Measurements from ENCODE around the gene PLXNA4. TPM values are rescaled to one million over a fixed set of nuclear protein-coding genes. Genes with fewer than 3 reads are reported as not detected.

The PLXNA4 gene
- total and polyA plus RNA-seq, 9 of the 15 experiments (the other 6 are each of a cell fraction or from before 2014, with no cell fraction given) = under 0.01 to 0.09 TPM; not detected in 7

DNA sequence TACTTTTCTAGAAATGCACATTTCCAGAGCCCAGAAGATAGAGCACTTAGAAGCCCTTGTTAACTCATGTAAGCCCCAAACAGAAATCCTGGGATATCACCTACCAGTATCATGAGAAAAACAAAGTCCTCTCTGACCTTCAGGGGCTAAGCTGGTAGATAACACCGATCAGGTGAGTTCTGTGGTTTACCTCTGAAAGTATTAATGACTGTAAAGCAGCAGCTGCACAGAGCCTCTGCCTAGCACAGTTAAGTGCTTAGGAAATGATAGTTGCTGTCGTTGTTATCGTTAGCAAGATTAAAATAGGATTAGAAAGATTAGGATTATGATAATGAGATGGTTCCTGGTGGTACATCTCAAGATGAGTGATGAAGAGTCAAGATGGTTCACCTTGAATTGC is 64.9 kb downstream of the PLXNA4 start:
- Histone ChIP-seq H3K9me3 (replicated peaks; ENCODE audit: control insufficient read depth, insufficient read depth, low read depth, low read length) (no peaks in the 10 kb centered on the region), H3K4me3 (no peak overlapping the region), H4K20me1 (replicated peaks; ENCODE audit: control insufficient read depth, insufficient read depth, low read length) (no peaks in the 10 kb centered on the region; the same call in 1 of the 2 replicates), H3K27ac (ENCODE audit: extremely low read depth, low read depth, low read length) (no peak overlapping the region), H3K27me3 (ENCODE audit: control insufficient read depth in 2 of 2, insufficient read depth in 2 of 2, low read length in 2 of 2) (peaks cover 24 to 46% of the 10 kb centered on the region in 2 experiments), H3K36me3 (ENCODE audit: control insufficient read depth, insufficient read depth, low read length) (no peaks in the 10 kb centered on the region), H3K9ac (ENCODE audit: insufficient read depth in 1 of 2, low read depth in 2 of 2, low read length in 2 of 2) (no peak overlapping the region), H3K79me2 (ENCODE audit: control insufficient read depth, insufficient read depth, low read length) (no peaks in the 10 kb centered on the region), H2AFZ (ENCODE audit: low read depth, low read length) (no peak overlapping the region), H3K9me1 (ENCODE audit: control insufficient read depth, insufficient read depth, low read length) (no peaks in the 10 kb centered on the region), H3K4me2 (ENCODE audit: insufficient read depth, low read length) (no peak overlapping the region), H3K4me1 (replicated peaks in 1 of 2; ENCODE audit: control insufficient read depth in 2 of 2, insufficient read depth in 2 of 2, low read length in 2 of 2) (no peaks in the 10 kb centered on the region)
- no peak for DNase-seq (ENCODE audit: extremely low read depth in 1 of 4, low spot score in 3 of 4)
- no peak for FAIRE-seq
- no peak for TF ChIP-seq MTA1 (IDR thresholded peaks at IDR 0.05; ENCODE audit: borderline replicate concordance)
- TF ChIP-seq, protein P1, sequence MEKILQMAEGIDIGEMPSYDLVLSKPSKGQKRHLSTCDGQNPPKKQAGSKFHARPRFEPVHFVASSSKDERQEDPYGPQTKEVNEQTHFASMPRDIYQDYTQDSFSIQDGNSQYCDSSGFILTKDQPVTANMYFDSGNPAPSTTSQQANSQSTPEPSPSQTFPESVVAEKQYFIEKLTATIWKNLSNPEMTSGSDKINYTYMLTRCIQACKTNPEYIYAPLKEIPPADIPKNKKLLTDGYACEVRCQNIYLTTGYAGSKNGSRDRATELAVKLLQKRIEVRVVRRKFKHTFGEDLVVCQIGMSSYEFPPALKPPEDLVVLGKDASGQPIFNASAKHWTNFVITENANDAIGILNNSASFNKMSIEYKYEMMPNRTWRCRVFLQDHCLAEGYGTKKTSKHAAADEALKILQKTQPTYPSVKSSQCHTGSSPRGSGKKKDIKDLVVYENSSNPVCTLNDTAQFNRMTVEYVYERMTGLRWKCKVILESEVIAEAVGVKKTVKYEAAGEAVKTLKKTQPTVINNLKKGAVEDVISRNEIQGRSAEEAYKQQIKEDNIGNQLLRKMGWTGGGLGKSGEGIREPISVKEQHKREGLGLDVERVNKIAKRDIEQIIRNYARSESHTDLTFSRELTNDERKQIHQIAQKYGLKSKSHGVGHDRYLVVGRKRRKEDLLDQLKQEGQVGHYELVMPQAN (IDR thresholded peaks at IDR 0.05; ENCODE audit: borderline replicate concordance) = no peak
- TF ChIP-seq, protein P2, sequence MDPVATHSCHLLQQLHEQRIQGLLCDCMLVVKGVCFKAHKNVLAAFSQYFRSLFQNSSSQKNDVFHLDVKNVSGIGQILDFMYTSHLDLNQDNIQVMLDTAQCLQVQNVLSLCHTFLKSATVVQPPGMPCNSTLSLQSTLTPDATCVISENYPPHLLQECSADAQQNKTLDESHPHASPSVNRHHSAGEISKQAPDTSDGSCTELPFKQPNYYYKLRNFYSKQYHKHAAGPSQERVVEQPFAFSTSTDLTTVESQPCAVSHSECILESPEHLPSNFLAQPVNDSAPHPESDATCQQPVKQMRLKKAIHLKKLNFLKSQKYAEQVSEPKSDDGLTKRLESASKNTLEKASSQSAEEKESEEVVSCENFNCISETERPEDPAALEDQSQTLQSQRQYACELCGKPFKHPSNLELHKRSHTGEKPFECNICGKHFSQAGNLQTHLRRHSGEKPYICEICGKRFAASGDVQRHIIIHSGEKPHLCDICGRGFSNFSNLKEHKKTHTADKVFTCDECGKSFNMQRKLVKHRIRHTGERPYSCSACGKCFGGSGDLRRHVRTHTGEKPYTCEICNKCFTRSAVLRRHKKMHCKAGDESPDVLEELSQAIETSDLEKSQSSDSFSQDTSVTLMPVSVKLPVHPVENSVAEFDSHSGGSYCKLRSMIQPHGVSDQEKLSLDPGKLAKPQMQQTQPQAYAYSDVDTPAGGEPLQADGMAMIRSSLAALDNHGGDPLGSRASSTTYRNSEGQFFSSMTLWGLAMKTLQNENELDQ (CRISPR knock-in tag; IDR thresholded peaks at IDR 0.05; ENCODE audit: borderline replicate concordance) = no peak
- no peak for TF ChIP-seq PHF21A (IDR thresholded peaks at IDR 0.05; ENCODE audit: borderline replicate concordance, low read depth)
- intact Hi-C loops (cut with micrococcal nuclease) (no loop called here), in situ Hi-C loops (cut with MboI) (no loop called here)
- WGBS (ENCODE audit: insufficient coverage, low coverage, missing lambda C conversion rate) = 1% methylated on average over 3 of the region's 3 CpGs
- ATAC-seq = no peak
- CTCF ChIA-PET (ENCODE audit: low intra/inter-chr PET ratio) = no interaction called here
- POLR2A ChIA-PET = interaction anchor here (1.2 kb wide), 1 partner anchor 11 kb away, joined by 5 read pairs; no protein-coding TSS in a partner anchor
- BruUV-seq (replicated peaks) = no TSS peak
